Stimulated activated memory B cell treated with anti-CD40 and anti-IgM and Interleukin-4, amounts not matched to agents 10 μg/mL and 1 μg/mL and 100 μg/mL, for 72 hours (primary cell): ENCODE data around the gene RBKS.
A peak's percentile ranks its signal among the peaks of the same experiment; 100 is the strongest.

Experiments used
- ATAC-seq: fragments of 150-1000 bp; cut with Tn5 transposase; 2 replicates; pipeline ENCODE4 v1.10.0; 2021
- H3K27ac Mint-ChIP-seq: one replicate; pipeline ENCODE4 v1.8.0; 2022; ENCODE audit warnings: mild to moderate bottlenecking, mixed read lengths
- H3K27me3 Mint-ChIP-seq: one replicate; pipeline ENCODE4 v1.8.0; 2022; ENCODE audit warnings: mixed read lengths
- H3K36me3 Mint-ChIP-seq: one replicate; pipeline ENCODE4 v1.8.0; 2022; ENCODE audit warnings: mixed read lengths
- H3K4me1 Mint-ChIP-seq: one replicate; pipeline ENCODE4 v1.8.0; 2022; ENCODE audit warnings: mixed read lengths
- H3K4me3 Mint-ChIP-seq: one replicate; pipeline ENCODE4 v1.8.0; 2022; ENCODE audit warnings: mild to moderate bottlenecking, moderate library complexity, mixed read lengths
- H3K9me3 Mint-ChIP-seq: one replicate; pipeline ENCODE4 v1.8.0; 2022; ENCODE audit warnings: mixed read lengths

RBKS gene

GRCh38 chr2:27741673-27742072, 148.5 kb downstream of the RBKS start:
- Mint-ChIP-seq H3K27ac (no peak overlapping the region), H3K36me3 (no peaks in the 10 kb centered on the region), H3K9me3 (peaks cover 11% of the 10 kb centered on the region), H3K4me1 (no peaks in the 10 kb centered on the region), H3K27me3 (peaks cover 44% of the 10 kb centered on the region), H3K4me3 (no peak overlapping the region)
- ATAC-seq: peak; percentile 27

GRCh38 chr2:27739058-27739373, 151.2 kb downstream of the RBKS start:
- no peak for ATAC-seq
- Mint-ChIP-seq H3K27ac (no peak overlapping the region), H3K27me3 (peaks cover 50% of the 10 kb centered on the region), H3K4me3 (no peak overlapping the region), H3K9me3 (peaks cover 7% of the 10 kb centered on the region), H3K36me3 (no peaks in the 10 kb centered on the region), H3K4me1 (peaks cover 5% of the 10 kb centered on the region)

GRCh38 chr2:27738349-27739057, 151.7 kb downstream of the RBKS start:
- Mint-ChIP-seq H3K4me3 (no peak overlapping the region), H3K9me3 (peaks cover 7% of the 10 kb centered on the region), H3K27ac (no peak overlapping the region), H3K27me3 (peaks cover 50% of the 10 kb centered on the region), H3K4me1 (peaks cover 5% of the 10 kb centered on the region), H3K36me3 (no peaks in the 10 kb centered on the region)
- no peak for ATAC-seq

GRCh38 chr2:27737676-27738348, 152.4 kb downstream of the RBKS start:
- Mint-ChIP-seq H3K36me3 (no peaks in the 10 kb centered on the region), H3K4me3 (no peak overlapping the region), H3K27ac (no peak overlapping the region), H3K4me1 (peaks cover 5% of the 10 kb centered on the region), H3K9me3 (peaks cover 7% of the 10 kb centered on the region), H3K27me3 (peaks cover 50% of the 10 kb centered on the region)
- ATAC-seq: no peak

GRCh38 chr2:27736890-27737204, 153.3 kb downstream of the RBKS start:
- Mint-ChIP-seq H3K4me3 (no peak overlapping the region), H3K36me3 (no peaks in the 10 kb centered on the region), H3K27me3 (peaks cover 50% of the 10 kb centered on the region), H3K4me1 (peaks cover 5% of the 10 kb centered on the region), H3K9me3 (peaks cover 7% of the 10 kb centered on the region), H3K27ac (no peak overlapping the region)
- no peak for ATAC-seq

GRCh38 chr2:27736031-27736889, 153.9 kb downstream of the RBKS start:
- no peak for ATAC-seq
- no peaks in the 10 kb centered on the region for H3K36me3 Mint-ChIP-seq
- H3K9me3 Mint-ChIP-seq: peaks cover 7% of the 10 kb centered on the region
- H3K27me3 Mint-ChIP-seq: peaks cover 46% of the 10 kb centered on the region
- peak overlapping the region; percentile 31 for H3K4me3 Mint-ChIP-seq
- no peak overlapping the region for H3K27ac Mint-ChIP-seq
- H3K4me1 Mint-ChIP-seq: peaks cover 5% of the 10 kb centered on the region

GRCh38 chr2:27735263-27735904, 154.8 kb downstream of the RBKS start:
- H3K9me3 Mint-ChIP-seq: peaks cover 5% of the 10 kb centered on the region
- H3K27me3 Mint-ChIP-seq: peaks cover 41% of the 10 kb centered on the region
- peaks cover 11% of the 10 kb centered on the region for H3K4me1 Mint-ChIP-seq
- ATAC-seq: peak; percentile 59
- H3K27ac Mint-ChIP-seq: no peak overlapping the region
- peak overlapping the region; percentile 59 for H3K4me3 Mint-ChIP-seq
- no peaks in the 10 kb centered on the region for H3K36me3 Mint-ChIP-seq

- ATAC-seq: no peak
- no peak overlapping the region for H3K4me3 Mint-ChIP-seq
Observed at GRCh38 chr2:27734305-27734704, 155.9 kb downstream of the RBKS start.

More at GRCh38 chr2:27734305-27734704, 155.9 kb downstream of the RBKS start:
- H3K27me3 Mint-ChIP-seq: peaks cover 40% of the 10 kb centered on the region
- H3K27ac Mint-ChIP-seq: no peak overlapping the region
- H3K4me1 Mint-ChIP-seq: peaks cover 15% of the 10 kb centered on the region
- peaks cover 5% of the 10 kb centered on the region for H3K9me3 Mint-ChIP-seq
- no peaks in the 10 kb centered on the region for H3K36me3 Mint-ChIP-seq
